A549 (cell line): ENCODE measurements around the gene OXA1L.

ENCODE experiments used
- CTCF ChIP-seq: fragments of >200 bp; sonication (Bioruptor Twin); formaldehyde crosslinking; IDR thresholded peaks from 3 replicates; pipeline ENCODE4 v1.5.1; 2016
- FOSL2 ChIP-seq, 2 experiments: fragments of 450-650 bp in 1 of 2; fragments of >200 bp in 1 of 2; sonication (Bioruptor Twin) in 1 of 2; formaldehyde crosslinking; IDR thresholded peaks; 2 replicates each; pipeline versions ENCODE4 v1.5.0 to v1.6.1; 2016 to 2020; ENCODE audit warnings: mild to moderate bottlenecking in 1 of 2, moderate library complexity in 1 of 2
- HMGXB4 ChIP-seq: fragments of 250-450 bp; sonication (Bioruptor Pico); IDR thresholded peaks from 2 replicates; pipeline ENCODE4 v1.5.0; 2021; ENCODE audit warnings: mild to moderate bottlenecking, moderate library complexity, borderline replicate concordance
- JUNB ChIP-seq: fragments of >200 bp; sonication (Bioruptor Twin); formaldehyde crosslinking; IDR thresholded peaks from 2 replicates; pipeline ENCODE4 v1.6.1; 2016
- MAFK ChIP-seq: fragments of 450-650 bp; IDR thresholded peaks from 2 replicates; pipeline ENCODE4 v1.6.1; 2014; ENCODE audit not compliant: partially characterized antibody
- MAX ChIP-seq: IDR thresholded peaks from 2 replicates; pipeline ENCODE4 v1.6.1; 2012
- POLR2A ChIP-seq: IDR thresholded peaks from 2 replicates; pipeline ENCODE4 v1.6.1; 2012; ENCODE audit warnings: mild to moderate bottlenecking, low read length
- REST ChIP-seq: fragments of 200-600 bp; sonication (generic); IDR thresholded peaks from 2 replicates; pipeline ENCODE4 v1.6.1; 2016; ENCODE audit warnings: antibody characterized with exemption, mild to moderate bottlenecking, moderate library complexity
- RFX5 ChIP-seq: fragments of 450-650 bp; IDR thresholded peaks from 2 replicates; pipeline ENCODE4 v1.7.1; 2014; ENCODE audit warnings: antibody characterized with exemption, mild to moderate bottlenecking, moderate library complexity
- SMC3 ChIP-seq: fragments of >200 bp; sonication (Bioruptor Twin); formaldehyde crosslinking; IDR thresholded peaks from 3 replicates; pipeline ENCODE4 v1.6.1; 2018; ENCODE audit warnings: inconsistent platforms
- ZSCAN20 ChIP-seq: fragments of 250-450 bp; sonication (Bioruptor Pico); IDR thresholded peaks from 2 replicates; pipeline ENCODE4 v1.8.0; 2022; ENCODE audit warnings: mild to moderate bottlenecking, moderate library complexity

GRCh38 chr14:22769369-22769768 lies 2.9 kb downstream of the OXA1L start:
- TF ChIP-seq CTCF (no peak), FOSL2 (IDR thresholded peaks at IDR 0.05) (no peak), FOSL2 (CRISPR knock-in tag; IDR thresholded peaks at IDR 0.05) (no peak), MAX (no peak), ZSCAN20 (CRISPR knock-in tag) (no peak), POLR2A (no peak), HMGXB4 (CRISPR knock-in tag) (no peak), RFX5 (no peak), JUNB (no peak), REST (no peak), SMC3 (no peak), MAFK (no peak)
